H1 (cell line): ENCODE data around the gene KCNE4. TPM values are rescaled to one million over a fixed set of nuclear protein-coding genes. Genes with fewer than 3 reads are reported as not detected.

Experiments used
- CHD2 ChIP-seq: IDR thresholded peaks from 2 replicates; pipeline ENCODE4 v1.6.1; 2012; ENCODE audit warnings: low read length, improper control_type of control experiment
- polyA plus RNA-seq, 7 experiments: library from polyadenylated mRNA; depleted of rRNA in 3 of 7; stranded (reverse) in 5 of 7; unstranded in 2 of 7; fragments of >200 nt in 5 of 7; fragments of 200-250 nt in 2 of 7; gene quantifications; 1 replicate in 5 of 7; 2 replicates in 1 of 7; 4 replicates in 1 of 7; pipeline versions ENCODE4 v1.2.1 to v1.2.3, GENCODE V29; 2011 to 2013; ENCODE audit warnings: missing spikeins in 2 of 7, mixed read lengths in 2 of 7
- total RNA-seq: library from RNA; stranded (reverse); fragmentation: NEBNext Ultra II Directional; extraction: Animal tissue kit (Norgen Biotek cat#: 25700); gene quantifications from 2 replicates; pipeline ENCODE4 v1.2.1, GENCODE V29; 2021

The KCNE4 gene
- total and polyA plus RNA-seq, 2 of the 8 experiments (the other 6 are each of a cell fraction or from before 2014, with no cell fraction given) = 0.08 to 0.09 TPM

GRCh38 chr2:223047260-223047761, 4.7 kb upstream of the KCNE4 start (continued):
- TF ChIP-seq CHD2 = no peak
- TF ChIP-seq, all 59 proteins: peak for 0
